Mesenchymal stem cell (in vitro differentiated cells and primary cell): ENCODE results near the gene IFNL2.
"Not testable (repeated sequence)": the region's sequence is repeated elsewhere in the genome, so short reads cannot be mapped to it uniquely, and the experiment has no call there.

ENCODE experiments used
- DNase-seq: peaks from one replicate; pipeline ENCODE4 v3.0.0-alpha.2; 2013
- H2AFZ ChIP-seq: one replicate; pipeline ENCODE4 v1.6.1; 2013; ENCODE audit warnings: low read depth, mild to moderate bottlenecking, control low read depth, inconsistent platforms, low read length, moderate library complexity
- H2AK5ac ChIP-seq: 2 replicates; pipeline ENCODE4 v1.6.1; 2013; ENCODE audit warnings: low read length, moderate library complexity, mild to moderate bottlenecking, inconsistent platforms; ENCODE audit not compliant: severe bottlenecking
- H2BK120ac ChIP-seq: one replicate; pipeline ENCODE4 v1.6.1; 2013; ENCODE audit warnings: low read depth, mild to moderate bottlenecking, inconsistent platforms, low read length, moderate library complexity
- H2BK12ac ChIP-seq, 2 experiments: one replicate each; pipeline ENCODE4 v1.6.1; 2013; ENCODE audit warnings: inconsistent platforms in 2 of 2, low read length in 2 of 2, mild to moderate bottlenecking in 2 of 2, moderate library complexity in 2 of 2, control low read depth in 1 of 2
- H2BK15ac ChIP-seq: one replicate; pipeline ENCODE4 v1.6.1; 2013; ENCODE audit warnings: mild to moderate bottlenecking, low read depth, inconsistent platforms; ENCODE audit not compliant: poor library complexity, severe bottlenecking
- H2BK5ac ChIP-seq: 2 replicates; pipeline ENCODE4 v1.6.1; 2013; ENCODE audit warnings: low read depth, mild to moderate bottlenecking, low read length, control low read depth, inconsistent platforms; ENCODE audit not compliant: poor library complexity, severe bottlenecking
- H3K14ac ChIP-seq, 2 experiments: one replicate each; pipeline ENCODE4 v1.6.1; 2013; ENCODE audit warnings: inconsistent platforms in 2 of 2, low read length in 2 of 2, control low read depth in 1 of 2, mild to moderate bottlenecking in 1 of 2, moderate library complexity in 1 of 2
- H3K18ac ChIP-seq, 2 experiments: one replicate each; pipeline ENCODE4 v1.6.1; 2013; ENCODE audit warnings: inconsistent platforms in 2 of 2, low read length in 2 of 2, control low read depth in 1 of 2, low read depth in 1 of 2, mild to moderate bottlenecking in 1 of 2
- H3K23ac ChIP-seq, 2 experiments: one replicate each; pipeline ENCODE4 v1.6.1; 2013; ENCODE audit warnings: inconsistent platforms in 2 of 2, low read length in 2 of 2, mild to moderate bottlenecking in 2 of 2, moderate library complexity in 2 of 2, control low read depth in 1 of 2
- H3K27ac ChIP-seq: 2 replicates; pipeline ENCODE4 v1.5.1; 2013; ENCODE audit warnings: mild to moderate bottlenecking, moderate library complexity, low read length, control low read depth, inconsistent platforms; ENCODE audit not compliant: poor library complexity, severe bottlenecking
- H3K27me3 ChIP-seq, 2 experiments: 2 replicates each; pipeline versions ENCODE4 v1.6.1 to v1.7.0; 2013; ENCODE audit warnings: low read length in 2 of 2, mild to moderate bottlenecking in 2 of 2, moderate library complexity in 2 of 2, control low read depth in 1 of 2, inconsistent platforms in 1 of 2; ENCODE audit not compliant: control insufficient read depth in 1 of 2, insufficient read depth in 1 of 2
- H3K36me3 ChIP-seq, 2 experiments: 2 replicates each; pipeline versions ENCODE4 v1.6.1 to v1.7.0; 2013; ENCODE audit warnings: low read length in 2 of 2, control low read depth in 1 of 2, inconsistent platforms in 1 of 2, low read depth in 1 of 2, mild to moderate bottlenecking in 1 of 2; ENCODE audit not compliant: insufficient read depth in 2 of 2, control insufficient read depth in 1 of 2
- H3K4ac ChIP-seq, 2 experiments: one replicate each; pipeline ENCODE4 v1.6.1; 2013; ENCODE audit warnings: inconsistent platforms in 2 of 2, low read length in 2 of 2, mild to moderate bottlenecking in 2 of 2, moderate library complexity in 2 of 2, control low read depth in 1 of 2, low read depth in 1 of 2
- H3K4me1 ChIP-seq: 2 replicates; pipeline ENCODE4 v1.6.1; 2013; ENCODE audit warnings: low read depth, low read length, control low read depth; ENCODE audit not compliant: control insufficient read depth, insufficient read depth
- H3K4me2 ChIP-seq: 2 replicates; pipeline ENCODE4 v1.6.1; 2013; ENCODE audit warnings: low read length, mild to moderate bottlenecking, inconsistent platforms; ENCODE audit not compliant: poor library complexity, severe bottlenecking
- H3K4me3 ChIP-seq, 2 experiments: 2 replicates each; pipeline versions ENCODE4 v1.5.1 to v1.7.0; 2013; ENCODE audit warnings: low read length in 2 of 2, mild to moderate bottlenecking in 2 of 2, control low read depth in 1 of 2, low read depth in 1 of 2; ENCODE audit not compliant: insufficient read depth in 1 of 2
- H3K79me1 ChIP-seq: replicated peaks from 2 replicates; pipeline ENCODE4 v1.6.1; 2013; ENCODE audit warnings: mild to moderate bottlenecking, control low read depth, low read length, inconsistent platforms; ENCODE audit not compliant: poor library complexity, severe bottlenecking
- H3K9ac ChIP-seq: 2 replicates; pipeline ENCODE4 v1.7.0; 2013; ENCODE audit warnings: mild to moderate bottlenecking, low read length, moderate library complexity
- H3K9me3 ChIP-seq: 2 replicates; pipeline ENCODE4 v1.7.0; 2013; ENCODE audit warnings: mild to moderate bottlenecking, low read length; ENCODE audit not compliant: control insufficient read depth
- H4K8ac ChIP-seq: one replicate; pipeline ENCODE4 v1.6.1; 2013; ENCODE audit warnings: inconsistent platforms, mild to moderate bottlenecking, low read length, moderate library complexity
- H4K91ac ChIP-seq: one replicate; pipeline ENCODE4 v1.6.1; 2013; ENCODE audit warnings: mild to moderate bottlenecking, low read length, inconsistent platforms
- WGBS: methylation state at CpG from one replicate; pipeline ENCODE4 v1.1.7; 2013; ENCODE audit warnings: mixed read lengths; 5-methylcytosine and 5-hydroxymethylcytosine counted together

Gene IFNL2

DNA sequence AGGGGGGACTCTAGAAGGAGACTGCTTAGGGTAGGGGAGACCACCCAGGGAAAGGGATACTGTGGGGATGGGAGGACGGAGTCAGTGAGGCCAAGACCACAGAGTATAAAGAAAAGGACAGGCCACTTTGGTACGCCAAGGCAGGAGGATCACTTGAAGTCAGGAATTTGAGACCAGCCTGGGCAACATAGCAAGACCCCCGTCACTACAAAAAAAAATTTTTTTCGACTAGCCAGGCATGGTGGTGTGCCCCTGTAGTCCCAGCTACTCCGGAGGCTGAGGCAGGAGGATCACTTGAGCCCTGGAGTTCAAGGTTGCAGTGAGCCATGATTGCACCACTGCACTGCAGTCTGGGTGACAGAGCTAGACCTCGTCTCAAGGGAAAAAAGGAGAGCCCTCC is 30.0 kb upstream of the IFNL2 start:
- H3K27ac ChIP-seq: no peak overlapping the region
- no peak overlapping the region for H4K91ac ChIP-seq
- no peak for DNase-seq
- H2BK12ac ChIP-seq: no peak overlapping the region
- H3K4ac ChIP-seq: no peak overlapping the region
- no peak overlapping the region for H3K9ac ChIP-seq
- no peak overlapping the region for H2AFZ ChIP-seq
- no peak overlapping the region for H3K23ac ChIP-seq
- H3K79me1 ChIP-seq: no peaks in the 10 kb centered on the region
- H3K18ac ChIP-seq: no peak overlapping the region
- H2AK5ac ChIP-seq: no peak overlapping the region
- no peak overlapping the region for H3K4me2 ChIP-seq
- no peak overlapping the region for H2BK5ac ChIP-seq
- no peaks in the 10 kb centered on the region for H3K9me3 ChIP-seq
- H2BK15ac ChIP-seq: no peak overlapping the region
- H3K27me3 ChIP-seq: peaks cover 38 to 67% of the 10 kb centered on the region in 2 experiments
- no peak overlapping the region for H2BK120ac ChIP-seq
- peaks cover 3% of the 10 kb centered on the region for H3K4me1 ChIP-seq
- 71% methylated on average over 5 of the region's 6 CpGs for WGBS
- H3K14ac ChIP-seq: no peak overlapping the region
- H4K8ac ChIP-seq: no peak overlapping the region
- H3K36me3 ChIP-seq: no peaks in the 10 kb centered on the region
- H3K4me3 ChIP-seq: no peak overlapping the region

DNA sequence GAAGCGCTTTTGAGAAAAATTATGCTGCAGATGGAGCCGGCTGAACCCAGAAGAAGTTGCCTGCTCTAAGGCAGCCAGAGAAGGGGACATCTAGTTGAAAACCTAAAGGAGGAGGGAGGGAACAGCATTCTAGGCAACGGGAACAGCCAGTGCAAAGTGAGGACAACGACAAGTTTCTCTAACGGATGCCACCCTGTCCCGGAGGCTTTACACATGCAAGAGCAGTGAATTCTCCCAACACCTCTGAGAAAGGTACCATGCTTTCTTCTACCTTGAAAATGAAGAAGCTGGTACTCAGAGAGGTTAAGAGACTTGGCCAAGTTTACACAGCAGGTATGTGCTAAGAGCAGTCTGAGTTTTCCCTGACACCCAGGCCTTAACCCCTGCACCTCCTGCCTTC is 29.3 kb upstream of the IFNL2 start:
- Histone ChIP-seq H3K4me2 (no peak overlapping the region), H2BK120ac (no peak overlapping the region), H3K23ac (no peak overlapping the region), H3K27ac (no peak overlapping the region), H2BK12ac (no peak overlapping the region), H2AFZ (no peak overlapping the region), H3K18ac (no peak overlapping the region), H4K8ac (no peak overlapping the region), H3K79me1 (no peaks in the 10 kb centered on the region), H3K14ac (no peak overlapping the region), H2BK15ac (no peak overlapping the region), H3K36me3 (no peaks in the 10 kb centered on the region), H2AK5ac (no peak overlapping the region), H3K27me3 (peaks cover 40 to 62% of the 10 kb centered on the region in 2 experiments), H3K4ac (no peak overlapping the region), H3K4me1 (peaks cover 3% of the 10 kb centered on the region), H2BK5ac (no peak overlapping the region), H3K9ac (no peak overlapping the region), H3K9me3 (no peaks in the 10 kb centered on the region), H3K4me3 (no peak overlapping the region), H4K91ac (no peak overlapping the region)
- 85% methylated on average over 5 of the region's 6 CpGs for WGBS
- DNase-seq: no peak

- WGBS: 93% methylated on average over 7 of the region's 7 CpGs
- H4K8ac ChIP-seq: no peak overlapping the region
- no peak overlapping the region for H3K23ac ChIP-seq
- no peak overlapping the region for H2BK120ac ChIP-seq
- H3K27me3 ChIP-seq: peaks cover 36 to 54% of the 10 kb centered on the region in 2 experiments
- no peak overlapping the region for H2BK5ac ChIP-seq
- H2BK15ac ChIP-seq: no peak overlapping the region
- peaks cover 3% of the 10 kb centered on the region for H3K4me1 ChIP-seq
- H3K36me3 ChIP-seq: no peaks in the 10 kb centered on the region
- no peak overlapping the region for H3K14ac ChIP-seq
- no peak overlapping the region for H2BK12ac ChIP-seq
- no peak overlapping the region for H2AK5ac ChIP-seq
- no peak overlapping the region for H3K4me2 ChIP-seq
- H3K4ac ChIP-seq: no peak overlapping the region
- no peak overlapping the region for H3K4me3 ChIP-seq
- no peak overlapping the region for H4K91ac ChIP-seq
- H2AFZ ChIP-seq: no peak overlapping the region
- no peak overlapping the region for H3K9ac ChIP-seq
- DNase-seq: no peak
- no peak overlapping the region for H3K18ac ChIP-seq
- no peaks in the 10 kb centered on the region for H3K79me1 ChIP-seq
- no peak overlapping the region for H3K27ac ChIP-seq
- H3K9me3 ChIP-seq: no peaks in the 10 kb centered on the region
Observed at GRCh38 chr19:39240421-39240820, 27.8 kb upstream of the IFNL2 start.

- not testable (repeated sequence) for DNase-seq, H2BK5ac ChIP-seq, H3K9me3 ChIP-seq, H3K4me3 ChIP-seq, H2AK5ac ChIP-seq, H2AFZ ChIP-seq, H2BK120ac ChIP-seq, H3K14ac ChIP-seq, H3K4ac ChIP-seq, H3K36me3 ChIP-seq, H3K23ac ChIP-seq, H3K79me1 ChIP-seq, H3K27ac ChIP-seq, H4K8ac ChIP-seq, H3K4me2 ChIP-seq, H3K9ac ChIP-seq, H4K91ac ChIP-seq, H2BK15ac ChIP-seq, H2BK12ac ChIP-seq, H3K18ac ChIP-seq
- 75% methylated on average over 12 of the region's 13 CpGs for WGBS
- H3K4me1 ChIP-seq: peaks cover 10% of the 10 kb centered on the region
- H3K27me3 ChIP-seq: peaks cover 33 to 53% of the 10 kb centered on the region in 2 experiments
Observed at GRCh38 chr19:39243741-39244140, 24.5 kb upstream of the IFNL2 start.
